Vagina (tissue), 2 donors: ENCODE data around the gene BTN2A1.

ENCODE experiments used
- POLR2A ChIP-seq, 2 donors: fragments of 450-650 bp; IDR thresholded peaks; one replicate each; pipeline ENCODE4 v1.6.1; 2017; ENCODE audit warnings: antibody characterized with exemption in 2 of 2, mild to moderate bottlenecking in 2 of 2, moderate library complexity in 2 of 2
- POLR2AphosphoS5 ChIP-seq, 2 donors: sonication (generic); formaldehyde crosslinking; IDR thresholded peaks; one replicate each; pipeline ENCODE4 v1.9.0; 2017; ENCODE audit warnings: antibody characterized with exemption in 2 of 2, mild to moderate bottlenecking in 2 of 2, low read depth in 1 of 2; ENCODE audit not compliant: insufficient read depth in 1 of 2
- TF ChIP-seq, protein P1 (sequence below), 3 experiments: fragments of 450-650 bp in 2 of 3; fragments of 200-600 bp in 1 of 3; sonication (generic) in 1 of 3; IDR thresholded peaks; one replicate each; pipeline ENCODE4 v1.5.1; 2017 to 2019; ENCODE audit warnings: antibody characterized with exemption in 3 of 3, mild to moderate bottlenecking in 2 of 3, moderate library complexity in 2 of 3

DNA sequence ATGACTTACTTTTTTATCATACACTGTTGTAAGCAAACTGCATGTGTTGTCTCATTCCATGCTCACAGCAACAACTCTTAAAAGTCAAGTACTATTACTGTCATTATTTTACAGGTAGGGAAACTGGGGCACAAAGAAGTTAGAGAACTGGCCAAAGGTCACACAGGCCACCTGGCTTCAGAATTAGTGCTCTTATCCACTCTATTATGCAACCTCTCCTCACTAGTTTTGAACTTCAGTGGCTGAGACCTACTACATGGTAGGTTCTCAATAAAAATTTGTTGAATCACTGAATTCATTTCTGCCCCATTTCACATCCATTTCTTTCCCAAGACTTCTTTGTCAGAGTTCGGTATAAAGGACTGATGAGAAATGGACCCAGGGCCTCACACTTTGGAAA, 19.8 kb upstream of the BTN2A1 start:
- TF ChIP-seq, protein P1, sequence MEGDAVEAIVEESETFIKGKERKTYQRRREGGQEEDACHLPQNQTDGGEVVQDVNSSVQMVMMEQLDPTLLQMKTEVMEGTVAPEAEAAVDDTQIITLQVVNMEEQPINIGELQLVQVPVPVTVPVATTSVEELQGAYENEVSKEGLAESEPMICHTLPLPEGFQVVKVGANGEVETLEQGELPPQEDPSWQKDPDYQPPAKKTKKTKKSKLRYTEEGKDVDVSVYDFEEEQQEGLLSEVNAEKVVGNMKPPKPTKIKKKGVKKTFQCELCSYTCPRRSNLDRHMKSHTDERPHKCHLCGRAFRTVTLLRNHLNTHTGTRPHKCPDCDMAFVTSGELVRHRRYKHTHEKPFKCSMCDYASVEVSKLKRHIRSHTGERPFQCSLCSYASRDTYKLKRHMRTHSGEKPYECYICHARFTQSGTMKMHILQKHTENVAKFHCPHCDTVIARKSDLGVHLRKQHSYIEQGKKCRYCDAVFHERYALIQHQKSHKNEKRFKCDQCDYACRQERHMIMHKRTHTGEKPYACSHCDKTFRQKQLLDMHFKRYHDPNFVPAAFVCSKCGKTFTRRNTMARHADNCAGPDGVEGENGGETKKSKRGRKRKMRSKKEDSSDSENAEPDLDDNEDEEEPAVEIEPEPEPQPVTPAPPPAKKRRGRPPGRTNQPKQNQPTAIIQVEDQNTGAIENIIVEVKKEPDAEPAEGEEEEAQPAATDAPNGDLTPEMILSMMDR (IDR thresholded peaks at IDR 0.05), result no peak
- no peak for TF ChIP-seq POLR2A (IDR thresholded peaks at IDR 0.05)
- TF ChIP-seq POLR2AphosphoS5 (IDR thresholded peaks at IDR 0.05; ENCODE audit: insufficient read depth in 1 of 2, low read depth in 1 of 2), result no peak
